ENCODE measurements around the gene PROZ.

The PROZ gene

GRCh38 chr13:113208421-113209335, 50.2 kb downstream of the PROZ start, which contains the start of gene PCID2:
PCID2 (minus strand) TSS chr13:113208669; CDS start chr13:113208634, 35 bp downstream.
- peak; percentile 33 for TF ChIP-seq CTCF (IDR thresholded peaks at IDR 0.05)
- Histone ChIP-seq H3K27me3 (no peaks in the 10 kb centered on the region), H3K9me3 (no peaks in the 10 kb centered on the region), H3K36me3 (no peaks in the 10 kb centered on the region), H3K4me3 (ENCODE audit: low read depth in 1 of 2, low read length in 1 of 2) (peak within 1 kb of the TSS; percentile 79 to 87), H3K4me1 (ENCODE audit: control insufficient read depth in 1 of 2, insufficient read depth in 1 of 2, low read depth in 1 of 2, low read length in 1 of 2) (peaks cover 16 to 21% of the 10 kb centered on the region in 2 experiments), H3K27ac (peak within 1 kb of the TSS; percentile 91)

- no peaks in the 10 kb centered on the region for H3K27me3 ChIP-seq
- no peaks in the 10 kb centered on the region for H3K36me3 ChIP-seq
- peak within 1 kb of the TSS; percentile 91 for H3K27ac ChIP-seq
- H3K4me3 ChIP-seq (ENCODE audit: low read depth in 1 of 2, low read length in 1 of 2), result peak within 1 kb of the TSS; percentile 79 to 87
- no peaks in the 10 kb centered on the region for H3K9me3 ChIP-seq
- no peak for TF ChIP-seq CTCF (IDR thresholded peaks at IDR 0.05)
- peaks cover 16 to 21% of the 10 kb centered on the region in 2 experiments for H3K4me1 ChIP-seq (ENCODE audit: control insufficient read depth in 1 of 2, insufficient read depth in 1 of 2, low read depth in 1 of 2, low read length in 1 of 2)
These were observed 50.9 kb downstream of the PROZ start, which contains the start of gene CUL4A for GRCh38 chr13:113209336-113209758. CUL4A (plus strand) TSS chr13:113209613; CDS start chr13:113209628, 15 bp downstream.

GRCh38 chr13:113209759-113210421, 51.4 kb downstream of the PROZ start:
- H3K27me3 ChIP-seq, result no peaks in the 10 kb centered on the region
- TF ChIP-seq CTCF (IDR thresholded peaks at IDR 0.05), result no peak
- no peaks in the 10 kb centered on the region for H3K36me3 ChIP-seq
- H3K4me3 ChIP-seq (ENCODE audit: low read depth in 1 of 2, low read length in 1 of 2), result peak overlapping the region; percentile 79 to 87
- H3K9me3 ChIP-seq, result no peaks in the 10 kb centered on the region
- H3K27ac ChIP-seq, result peak overlapping the region; percentile 91
- peaks cover 16 to 21% of the 10 kb centered on the region in 2 experiments for H3K4me1 ChIP-seq (ENCODE audit: control insufficient read depth in 1 of 2, insufficient read depth in 1 of 2, low read depth in 1 of 2, low read length in 1 of 2)

GRCh38 chr13:113210833-113211232, 52.4 kb downstream of the PROZ start:
- H3K27me3 ChIP-seq, result no peaks in the 10 kb centered on the region
- H3K27ac ChIP-seq, result no peak overlapping the region
- no peaks in the 10 kb centered on the region for H3K9me3 ChIP-seq
- H3K4me1 ChIP-seq (ENCODE audit: control insufficient read depth in 1 of 2, insufficient read depth in 1 of 2, low read depth in 1 of 2, low read length in 1 of 2), result peaks cover 16 to 21% of the 10 kb centered on the region in 2 experiments
- TF ChIP-seq CTCF (IDR thresholded peaks at IDR 0.05), result no peak
- no peaks in the 10 kb centered on the region for H3K36me3 ChIP-seq
- H3K4me3 ChIP-seq (ENCODE audit: low read depth in 1 of 2, low read length in 1 of 2), result no peak overlapping the region

- Histone ChIP-seq H3K36me3 (no peaks in the 10 kb centered on the region), H3K4me1 (ENCODE audit: control insufficient read depth in 1 of 2, insufficient read depth in 1 of 2, low read depth in 1 of 2, low read length in 1 of 2) (peaks cover 16 to 21% of the 10 kb centered on the region in 2 experiments), H3K4me3 (ENCODE audit: low read depth in 1 of 2, low read length in 1 of 2) (no peak overlapping the region), H3K27me3 (no peaks in the 10 kb centered on the region), H3K27ac (no peak overlapping the region), H3K9me3 (no peaks in the 10 kb centered on the region)
- no peak for TF ChIP-seq CTCF (IDR thresholded peaks at IDR 0.05)
These were observed 53.3 kb downstream of the PROZ start for GRCh38 chr13:113211774-113212173.

All from neutrophil (primary cell).